GM12878 (cell line): ENCODE data around the gene PACSIN3. TPM values are rescaled to one million over a fixed set of nuclear protein-coding genes. Genes with fewer than 3 reads are reported as not detected.

Experiments
- ATAC-seq: fragments of 200-7000 bp; cut with Tn5 transposase; 3 replicates; pipeline ENCODE4 v1.9.1; 2020; ENCODE audit warnings: mild to moderate bottlenecking, moderate library complexity
- BruUV-seq: library from RNA; stranded (reverse); fragments of 400-500 nt; replicated peaks from 2 replicates; lab custom pipeline; 2021; lab: Mats Ljungman, UMichigan
- CTCF ChIA-PET: fragments of 300-600 bp; sonication (Branson Sonifier 250); formaldehyde crosslinking; extraction: SDS; loops from one replicate; lab custom pipeline; 2021; ENCODE audit warnings: inconsistent platforms; lab: Yijun Ruan, JAX
- POLR2A ChIA-PET: fragments of 350-600 bp; formaldehyde crosslinking; extraction: SDS; loops from one replicate; lab custom pipeline; 2021; ENCODE audit warnings: inconsistent platforms; lab: Charles Lee
- RAD21 ChIA-PET: fragments of 300-600 bp; sonication (Branson Sonifier 250); formaldehyde crosslinking; loops from one replicate; lab custom pipeline; 2023; ENCODE audit warnings: antibody characterized with exemption; ENCODE audit not compliant: unreplicated experiment; lab: Charles Lee
- SMC1A ChIA-PET: fragments of 300-600 bp; sonication (Branson Sonifier 250); formaldehyde crosslinking; loops from one replicate; lab custom pipeline; 2023; ENCODE audit not compliant: unreplicated experiment, uncharacterized antibody; lab: Charles Lee
- DNase-seq: peaks from one replicate; pipeline ENCODE4 v3.0.0-alpha.2; 2011; ENCODE audit warnings: low read depth, low spot score
- FAIRE-seq: peaks from 3 replicates; lab custom pipeline; 2011; peaks lifted over from hg19 to GRCh38; lab: Jason Lieb, UNC
- H2AFZ ChIP-seq: 2 replicates; pipeline ENCODE4 v1.6.0; 2011; ENCODE audit warnings: low read depth, low read length, control low read depth; ENCODE audit not compliant: control insufficient read depth
- H3K27ac ChIP-seq: 2 replicates; pipeline ENCODE4 v1.5.1; 2011; ENCODE audit warnings: control low read depth; ENCODE audit not compliant: control insufficient read depth, insufficient read depth
- H3K27me3 ChIP-seq, 2 experiments: replicated peaks in 1 of 2; 2 replicates each; pipeline versions ENCODE4 v1.6.0 to v1.6.1; 2011; ENCODE audit warnings: low read length in 1 of 2; ENCODE audit not compliant: control insufficient read depth in 2 of 2, insufficient read depth in 2 of 2
- H3K36me3 ChIP-seq, 2 experiments: 2 replicates each; pipeline ENCODE4 v1.5.1; 2011; ENCODE audit warnings: low read length in 1 of 2; ENCODE audit not compliant: control insufficient read depth in 2 of 2, insufficient read depth in 2 of 2
- H3K4me1 ChIP-seq: 2 replicates; pipeline ENCODE4 v1.6.1; 2011; ENCODE audit warnings: mild to moderate bottlenecking, low read length, moderate library complexity, mixed read lengths; ENCODE audit not compliant: control insufficient read depth, insufficient read depth
- H3K4me2 ChIP-seq: 2 replicates; pipeline ENCODE4 v1.6.0; 2011; ENCODE audit warnings: control low read depth; ENCODE audit not compliant: control insufficient read depth, insufficient read depth
- H3K4me3 ChIP-seq: fragments of 200-600 bp; sonication (generic); 2 replicates; pipeline ENCODE4 v1.5.1; 2016
- H3K79me2 ChIP-seq: 2 replicates; pipeline ENCODE4 v1.6.0; 2011; ENCODE audit warnings: low read length; ENCODE audit not compliant: control insufficient read depth, insufficient read depth
- H3K9ac ChIP-seq: 2 replicates; pipeline ENCODE4 v1.8.0; 2011; ENCODE audit warnings: low read length, control low read depth, mixed read lengths; ENCODE audit not compliant: control insufficient read depth, insufficient read depth
- H3K9me3 ChIP-seq: replicated peaks from 3 replicates; pipeline ENCODE4 v1.5.1; 2011; ENCODE audit warnings: mild to moderate bottlenecking, low read length; ENCODE audit not compliant: control insufficient read depth, insufficient read depth
- H4K20me1 ChIP-seq: 2 replicates; pipeline ENCODE4 v1.6.0; 2011; ENCODE audit not compliant: control insufficient read depth, insufficient read depth
- BACH1 ChIP-seq: fragments of 450-650 bp; IDR thresholded peaks from 2 replicates; pipeline ENCODE4 v1.6.1; 2017; ENCODE audit warnings: mild to moderate bottlenecking, borderline replicate concordance
- CEBPB ChIP-seq, 2 experiments: fragments of 150-350 bp in 1 of 2; IDR thresholded peaks; 2 replicates each; pipeline ENCODE4 v1.6.1; 2012 to 2014; ENCODE audit warnings: low read depth in 2 of 2, low read length in 2 of 2, borderline replicate concordance in 1 of 2, inconsistent platforms in 1 of 2
- DPF2 ChIP-seq: fragments of 450-650 bp; IDR thresholded peaks from 2 replicates; pipeline ENCODE4 v1.6.1; 2017; ENCODE audit warnings: mild to moderate bottlenecking
- EED ChIP-seq: sonication (generic); IDR thresholded peaks from 2 replicates; pipeline ENCODE4 v1.6.1; 2016; ENCODE audit warnings: antibody characterized with exemption, low read depth
- GATAD2B ChIP-seq: fragments of 450-650 bp; conservative IDR thresholded peaks from 2 replicates; pipeline ENCODE4 v1.6.1; 2017; ENCODE audit warnings: low read depth, mild to moderate bottlenecking, moderate library complexity
- IKZF1 ChIP-seq: fragments of 450-650 bp; conservative IDR thresholded peaks from 2 replicates; pipeline ENCODE4 v1.6.1; 2017; ENCODE audit warnings: antibody characterized with exemption, mild to moderate bottlenecking
- IKZF2 ChIP-seq, 2 experiments: fragments of 450-650 bp; IDR thresholded peaks; 2 replicates each; pipeline ENCODE4 v1.6.1; 2017; ENCODE audit warnings: mild to moderate bottlenecking in 2 of 2, moderate library complexity in 2 of 2
- KLF5 ChIP-seq: fragments of 450-650 bp; IDR thresholded peaks from 2 replicates; pipeline ENCODE4 v1.6.1; 2014; ENCODE audit warnings: mild to moderate bottlenecking; ENCODE audit not compliant: partially characterized antibody
- LARP7 ChIP-seq: fragments of 450-650 bp; IDR thresholded peaks from 2 replicates; pipeline ENCODE4 v1.6.1; 2017; ENCODE audit warnings: mild to moderate bottlenecking
- MTA3 ChIP-seq: IDR thresholded peaks from 2 replicates; pipeline ENCODE4 v1.6.1; 2012; ENCODE audit warnings: low read length, inconsistent platforms, borderline replicate concordance
- NR2F1 ChIP-seq: fragments of 450-650 bp; conservative IDR thresholded peaks from 2 replicates; pipeline ENCODE4 v1.6.1; 2017; ENCODE audit warnings: mild to moderate bottlenecking
- POLR2A ChIP-seq: IDR thresholded peaks from 2 replicates; pipeline ENCODE4 v1.6.1; 2011; ENCODE audit warnings: low read depth, mild to moderate bottlenecking, low read length
- RAD21 ChIP-seq: IDR thresholded peaks from 2 replicates; pipeline ENCODE4 v1.6.1; 2011; ENCODE audit warnings: mild to moderate bottlenecking, low read depth, low read length, moderate library complexity; ENCODE audit not compliant: insufficient read depth
- RB1 ChIP-seq: fragments of 450-650 bp; formaldehyde crosslinking; IDR thresholded peaks from 2 replicates; pipeline ENCODE4 v1.6.1; 2017; ENCODE audit warnings: mild to moderate bottlenecking, borderline replicate concordance
- SMC3 ChIP-seq: IDR thresholded peaks from 2 replicates; pipeline ENCODE4 v1.6.1; 2011; ENCODE audit warnings: low read length, improper control_type of control experiment, borderline replicate concordance
- SP1 ChIP-seq: IDR thresholded peaks from one replicate; pipeline ENCODE4 v1.6.1; 2011; ENCODE audit warnings: low read depth, low read length
- SREBF2 ChIP-seq: IDR thresholded peaks from 2 replicates; pipeline ENCODE4 v1.6.1; 2012; ENCODE audit warnings: mild to moderate bottlenecking, low read length
- YBX1 ChIP-seq: fragments of 450-650 bp; IDR thresholded peaks from 2 replicates; pipeline ENCODE4 v1.6.1; 2016; ENCODE audit warnings: antibody characterized with exemption
- ZNF207 ChIP-seq: fragments of 450-650 bp; IDR thresholded peaks from 2 replicates; pipeline ENCODE4 v1.6.1; 2014; ENCODE audit warnings: antibody characterized with exemption, mild to moderate bottlenecking, borderline replicate concordance
- ZNF24 ChIP-seq: fragments of 450-650 bp; IDR thresholded peaks from 2 replicates; pipeline ENCODE4 v1.6.1; 2017; ENCODE audit warnings: antibody characterized with exemption, mild to moderate bottlenecking
- WGBS: methylation state at CpG from one replicate; pipeline ENCODE4 v1.1.6; 2016; ENCODE audit warnings: low lambda C conversion rate; ENCODE audit not compliant: insufficient replicate concordance, insufficient coverage; ENCODE audit errors: missing lambda C conversion rate; 5-methylcytosine and 5-hydroxymethylcytosine counted together
- in situ Hi-C: fragments of 300-500 bp; cut with MboI; formaldehyde crosslinking; loops from 9 replicates; pipeline ENCODE4 v1.14.3; 2018; ENCODE audit warnings: mixed read lengths
- intact Hi-C: fragments of 100-400 bp; cut with micrococcal nuclease; formaldehyde crosslinking; loops from one replicate; pipeline ENCODE4 v1.14.2; 2022; ENCODE audit not compliant: unreplicated experiment
- polyA plus RNA-seq, 11 experiments: library from polyadenylated mRNA; depleted of rRNA in 4 of 11; unstranded in 6 of 11; stranded (reverse) in 5 of 11; fragments of >200 nt; fragmentation: Nextera tagmentation in 4 of 11; fragmentation: Illumina TruSeq in 1 of 11; extraction: Ambion mirVana in 4 of 11; extraction: Trizol in 1 of 11; gene quantifications; 1 replicate in 1 of 11; 2 replicates in 10 of 11; pipeline versions ENCODE4 v1.2.1 to v1.2.3, GENCODE V29; 2011 to 2016; ENCODE audit warnings: inconsistent platforms in 2 of 11, missing spikeins in 2 of 11, low read depth in 1 of 11
- total RNA-seq, 4 experiments: library from RNA; depleted of rRNA in 3 of 4; stranded (reverse); fragments of >200 nt in 3 of 4; fragmentation: Illumina TruSeq in 1 of 4; extraction: Trizol in 1 of 4; gene quantifications; 2 replicates each; pipeline versions ENCODE4 v1.2.1 to v1.2.3, GENCODE V29; 2013 to 2021
- TF ChIP-seq, protein P1 (sequence below): fragments of 450-650 bp; IDR thresholded peaks from 2 replicates; pipeline ENCODE4 v1.6.1; 2017; ENCODE audit warnings: borderline replicate concordance
- TF ChIP-seq, protein P2 (sequence below), 3 experiments: IDR thresholded peaks in 2 of 3; conservative IDR thresholded peaks in 1 of 3; 2 replicates each; pipeline ENCODE4 v1.5.1; 2011; ENCODE audit warnings: low read depth in 3 of 3, low read length in 3 of 3, mild to moderate bottlenecking in 3 of 3, control low read depth in 2 of 3, moderate library complexity in 2 of 3, inconsistent platforms in 1 of 3, mixed read lengths in 1 of 3; ENCODE audit not compliant: control insufficient read depth in 2 of 3, insufficient read depth in 1 of 3; ENCODE audit errors: extremely low read depth in 1 of 3

The PACSIN3 gene
- total and polyA plus RNA-seq, 10 of the 15 experiments (the other 5 are each of a cell fraction or from before 2014, with no cell fraction given), result 0.05 to 0.82 (median 0.22) TPM; not detected in 1

GRCh38 chr11:47152953-47153950 is 33.0 kb downstream of the PACSIN3 start:
- Histone ChIP-seq H2AFZ (no peak overlapping the region), H4K20me1 (no peaks in the 10 kb centered on the region), H3K4me3 (no peak overlapping the region), H3K4me2 (no peak overlapping the region), H3K4me1 (no peaks in the 10 kb centered on the region), H3K36me3 (no peaks in the 10 kb centered on the region), H3K9me3 (no peaks in the 10 kb centered on the region), H3K79me2 (no peaks in the 10 kb centered on the region), H3K27ac (no peak overlapping the region), H3K27me3 (no peaks in the 10 kb centered on the region), H3K9ac (no peak overlapping the region)
- DNase-seq, result peak; percentile 7
- in situ Hi-C loops (no loop called here), intact Hi-C loops (loop anchor here (1.0 kb wide), 2 partner anchors 233 to 264 kb away; no protein-coding TSS in a partner anchor)
- ATAC-seq, result peak; percentile 90
- ChIA-PET SMC1A (interaction anchor here (0.6 to 4.0 kb wide), 27 partner anchors 10 to 327 kb away, joined by 3 to 44 read pairs (median 4); partner anchors contain the start of genes CSTPP1 and LRP4), CTCF (interaction anchor here (0.7 to 5.2 kb wide), 57 partner anchors 9 to 511 kb away, joined by 3 to 63 read pairs (median 4); partner anchors contain the start of genes CKAP5, CSTPP1, DDB2 and LRP4), POLR2A (interaction anchor here (0.6 kb wide), 3 partner anchors 83 to 268 kb away, joined by 3 to 9 read pairs (median 4); no protein-coding TSS in a partner anchor), RAD21 (interaction anchor here (0.6 to 2.9 kb wide), 24 partner anchors 10 to 299 kb away, joined by 3 to 29 read pairs (median 4); partner anchors contain the start of genes CSTPP1 and LRP4)
- no TSS peak for BruUV-seq
- FAIRE-seq, result peak; percentile 93
- WGBS, result 46% methylated on average over 11 of the region's 11 CpGs
- TF ChIP-seq IKZF2 (IDR thresholded peaks at IDR 0.05), result 0 out of 4 replicates have a peak, but pooled peaks of 1 of the 2 experiments have one; percentile 33
- TF ChIP-seq, protein P1, sequence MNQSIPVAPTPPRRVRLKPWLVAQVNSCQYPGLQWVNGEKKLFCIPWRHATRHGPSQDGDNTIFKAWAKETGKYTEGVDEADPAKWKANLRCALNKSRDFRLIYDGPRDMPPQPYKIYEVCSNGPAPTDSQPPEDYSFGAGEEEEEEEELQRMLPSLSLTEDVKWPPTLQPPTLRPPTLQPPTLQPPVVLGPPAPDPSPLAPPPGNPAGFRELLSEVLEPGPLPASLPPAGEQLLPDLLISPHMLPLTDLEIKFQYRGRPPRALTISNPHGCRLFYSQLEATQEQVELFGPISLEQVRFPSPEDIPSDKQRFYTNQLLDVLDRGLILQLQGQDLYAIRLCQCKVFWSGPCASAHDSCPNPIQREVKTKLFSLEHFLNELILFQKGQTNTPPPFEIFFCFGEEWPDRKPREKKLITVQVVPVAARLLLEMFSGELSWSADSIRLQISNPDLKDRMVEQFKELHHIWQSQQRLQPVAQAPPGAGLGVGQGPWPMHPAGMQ, result no peak
- no peak for TF ChIP-seq DPF2
- no peak for TF ChIP-seq MTA3
- TF ChIP-seq SREBF2, result no peak
- no peak for TF ChIP-seq SP1
- peak; percentile 51; the same call in 1 of the 2 replicates for TF ChIP-seq GATAD2B
- TF ChIP-seq CEBPB (IDR thresholded peaks at IDR 0.05; ENCODE audit: borderline replicate concordance in 1 of 2, low read depth in 2 of 2, low read length in 2 of 2), result no peak
- 0 out of 2 replicates have a peak, but pooled peaks have one; percentile 44 for TF ChIP-seq EED
- TF ChIP-seq ZNF207, result no peak
- peak; percentile 97 for TF ChIP-seq RAD21
- TF ChIP-seq ZNF24, result peak; percentile 65
- TF ChIP-seq KLF5, result no peak
- TF ChIP-seq SMC3, result peak; percentile 94
- no peak for TF ChIP-seq POLR2A
- 0 out of 2 replicates have a peak, but pooled peaks have one; percentile 45 for TF ChIP-seq RB1
- no peak for TF ChIP-seq YBX1
- peak; percentile 34; the same call in 1 of the 2 replicates for TF ChIP-seq LARP7
- TF ChIP-seq NR2F1, result peak; percentile 69
- TF ChIP-seq BACH1, result no peak
- TF ChIP-seq IKZF1, result no peak; the same call in 1 of the 2 replicates
- TF ChIP-seq, protein P2, sequence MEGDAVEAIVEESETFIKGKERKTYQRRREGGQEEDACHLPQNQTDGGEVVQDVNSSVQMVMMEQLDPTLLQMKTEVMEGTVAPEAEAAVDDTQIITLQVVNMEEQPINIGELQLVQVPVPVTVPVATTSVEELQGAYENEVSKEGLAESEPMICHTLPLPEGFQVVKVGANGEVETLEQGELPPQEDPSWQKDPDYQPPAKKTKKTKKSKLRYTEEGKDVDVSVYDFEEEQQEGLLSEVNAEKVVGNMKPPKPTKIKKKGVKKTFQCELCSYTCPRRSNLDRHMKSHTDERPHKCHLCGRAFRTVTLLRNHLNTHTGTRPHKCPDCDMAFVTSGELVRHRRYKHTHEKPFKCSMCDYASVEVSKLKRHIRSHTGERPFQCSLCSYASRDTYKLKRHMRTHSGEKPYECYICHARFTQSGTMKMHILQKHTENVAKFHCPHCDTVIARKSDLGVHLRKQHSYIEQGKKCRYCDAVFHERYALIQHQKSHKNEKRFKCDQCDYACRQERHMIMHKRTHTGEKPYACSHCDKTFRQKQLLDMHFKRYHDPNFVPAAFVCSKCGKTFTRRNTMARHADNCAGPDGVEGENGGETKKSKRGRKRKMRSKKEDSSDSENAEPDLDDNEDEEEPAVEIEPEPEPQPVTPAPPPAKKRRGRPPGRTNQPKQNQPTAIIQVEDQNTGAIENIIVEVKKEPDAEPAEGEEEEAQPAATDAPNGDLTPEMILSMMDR (IDR thresholded peaks at IDR 0.05 in 2 of 3, conservative IDR thresholded peaks at IDR 0.05 in 1 of 3; ENCODE audit: control insufficient read depth in 2 of 3, extremely low read depth in 1 of 3, insufficient read depth in 1 of 3, low read depth in 3 of 3, low read length in 3 of 3), result peak; percentile 94 to 99 (median 96); a peak in 5 of 6 replicates
